Stimulated activated CD4-positive, alpha-beta T cell treated with anti-CD3 and anti-CD28 coated beads, Interleukin-2, amount 100 ng/mL, for 4 hours (primary cell): ENCODE results near the gene GIT1.

Experiments used
- DNase-seq: peaks from one replicate; pipeline ENCODE4 v3.0.0-alpha.2; 2020; ENCODE audit warnings: low read depth

The GIT1 gene

GRCh38 chr17:29616300-29617048 lies 27.0 kb upstream of the GIT1 start:
- DNase-seq, result no peak

GRCh38 chr17:29615492-29616299 lies 26.2 kb upstream of the GIT1 start:
- peak; percentile 79 for DNase-seq

GRCh38 chr17:29615048-29615385 lies 25.6 kb upstream of the GIT1 start:
- DNase-seq, result no peak

- no peak for DNase-seq
Observed at GRCh38 chr17:29614349-29615047, 25.1 kb upstream of the GIT1 start.

GRCh38 chr17:29613856-29614255 lies 24.4 kb upstream of the GIT1 start:
- DNase-seq, result no peak

GRCh38 chr17:29613352-29613837 lies 23.9 kb upstream of the GIT1 start:
- peak; percentile 86 for DNase-seq

- no peak for DNase-seq
Observed at GRCh38 chr17:29612404-29613280, 23.2 kb upstream of the GIT1 start.

- DNase-seq, result no peak
Observed at GRCh38 chr17:29612094-29612403, 22.6 kb upstream of the GIT1 start.

GRCh38 chr17:29611351-29612093 lies 22.1 kb upstream of the GIT1 start:
- no peak for DNase-seq

GRCh38 chr17:29610395-29610794 lies 20.9 kb upstream of the GIT1 start:
- no peak for DNase-seq

- DNase-seq, result no peak
Observed at GRCh38 chr17:29608986-29609385, 19.5 kb upstream of the GIT1 start.

- DNase-seq, result no peak
Observed at GRCh38 chr17:29607557-29608195, 18.2 kb upstream of the GIT1 start.

- no peak for DNase-seq
Observed at GRCh38 chr17:29603109-29603674, 13.7 kb upstream of the GIT1 start.

- no peak for DNase-seq
Observed at GRCh38 chr17:29597361-29598172, 8.1 kb upstream of the GIT1 start.

- DNase-seq, result no peak
Observed at GRCh38 chr17:29596811-29597210, 7.4 kb upstream of the GIT1 start.

- no peak for DNase-seq
Observed at GRCh38 chr17:29595943-29596774, 6.7 kb upstream of the GIT1 start.

- DNase-seq, result no peak
Observed at GRCh38 chr17:29595107-29595942, 5.9 kb upstream of the GIT1 start.
